GM21447 (cell line): Measurements from ENCODE around the gene ASB1.

Experiments
- ATAC-seq: cut with Tn5 transposase; IDR thresholded peaks from one replicate; pipeline ENCODE4 v1.9.1; 2021; ENCODE audit not compliant: unreplicated experiment

Gene ASB1

GRCh38 chr2:238489896-238490295 is 63.2 kb downstream of the ASB1 start:
- ATAC-seq: no peak

GRCh38 chr2:238492840-238493239 is 66.1 kb downstream of the ASB1 start:
- ATAC-seq: no peak

GRCh38 chr2:238493411-238493810 is 66.7 kb downstream of the ASB1 start:
- no peak for ATAC-seq

GRCh38 chr2:238493880-238494572 is 67.3 kb downstream of the ASB1 start:
- no peak for ATAC-seq

GRCh38 chr2:238494573-238494961 is 67.8 kb downstream of the ASB1 start:
- no peak for ATAC-seq

- ATAC-seq: no peak
These were observed 68.7 kb downstream of the ASB1 start for GRCh38 chr2:238495422-238495821.

- no peak for ATAC-seq
These were observed 70.3 kb downstream of the ASB1 start for GRCh38 chr2:238496756-238497609.

- ATAC-seq: no peak
These were observed 70.9 kb downstream of the ASB1 start for GRCh38 chr2:238497610-238498005.

- ATAC-seq: no peak
These were observed 71.5 kb downstream of the ASB1 start for GRCh38 chr2:238498188-238498587.

- no peak for ATAC-seq
These were observed 72.1 kb downstream of the ASB1 start for GRCh38 chr2:238498691-238499295.

GRCh38 chr2:238499731-238500580 is 73.2 kb downstream of the ASB1 start:
- no peak for ATAC-seq

- ATAC-seq: no peak
These were observed 74.6 kb downstream of the ASB1 start for GRCh38 chr2:238501311-238501710.
